PFSK-1 (cell line): ENCODE results near the gene SRP9.

Experiments
- POLR2AphosphoS5 ChIP-seq: IDR thresholded peaks from 2 replicates; pipeline ENCODE4 v1.6.1; 2012; ENCODE audit warnings: low read depth, mild to moderate bottlenecking, control low read depth, low read length, moderate library complexity
- REST ChIP-seq, 2 experiments: IDR thresholded peaks; 2 replicates each; pipeline versions ENCODE4 v1.6.1 to v1.8.0; 2011 to 2012; ENCODE audit warnings: low read depth in 2 of 2, low read length in 2 of 2, control low read depth in 1 of 2, inconsistent platforms in 1 of 2, mild to moderate bottlenecking in 1 of 2, moderate library complexity in 1 of 2; ENCODE audit not compliant: insufficient read depth in 1 of 2
- SIN3A ChIP-seq: IDR thresholded peaks from 2 replicates; pipeline ENCODE4 v1.6.1; 2012; ENCODE audit warnings: mild to moderate bottlenecking, low read length, moderate library complexity, borderline replicate concordance; ENCODE audit not compliant: insufficient read depth
- TAF1 ChIP-seq: IDR thresholded peaks from 2 replicates; pipeline ENCODE4 v1.6.1; 2012; ENCODE audit warnings: low read length, control low read depth, borderline replicate concordance; ENCODE audit not compliant: insufficient read depth

- TF ChIP-seq POLR2AphosphoS5: no peak
- no peak for TF ChIP-seq REST (IDR thresholded peaks at IDR 0.05; ENCODE audit: insufficient read depth in 1 of 2, low read depth in 2 of 2, low read length in 2 of 2)
- TF ChIP-seq TAF1: no peak
- no peak for TF ChIP-seq SIN3A
These were observed 6.9 kb upstream of the SRP9 start for GRCh38 chr1:225770561-225771248.
